ENCODE measurements around the gene LRPAP1.
A peak's percentile ranks its signal among the peaks of the same experiment; 100 is the strongest.

The LRPAP1 gene

GRCh38 chr4:3484057-3484973 lies 47.9 kb downstream of the LRPAP1 start:
- no peak for DNase-seq (ENCODE audit: low read depth)

GRCh38 chr4:3483471-3483921 lies 48.7 kb downstream of the LRPAP1 start:
- DNase-seq (ENCODE audit: low read depth), result no peak

- DNase-seq (ENCODE audit: low read depth), result no peak
Observed at GRCh38 chr4:3482707-3483106, 49.5 kb downstream of the LRPAP1 start.

- DNase-seq (ENCODE audit: low read depth), result no peak
Observed at GRCh38 chr4:3481783-3482393, 50.3 kb downstream of the LRPAP1 start.

DNA sequence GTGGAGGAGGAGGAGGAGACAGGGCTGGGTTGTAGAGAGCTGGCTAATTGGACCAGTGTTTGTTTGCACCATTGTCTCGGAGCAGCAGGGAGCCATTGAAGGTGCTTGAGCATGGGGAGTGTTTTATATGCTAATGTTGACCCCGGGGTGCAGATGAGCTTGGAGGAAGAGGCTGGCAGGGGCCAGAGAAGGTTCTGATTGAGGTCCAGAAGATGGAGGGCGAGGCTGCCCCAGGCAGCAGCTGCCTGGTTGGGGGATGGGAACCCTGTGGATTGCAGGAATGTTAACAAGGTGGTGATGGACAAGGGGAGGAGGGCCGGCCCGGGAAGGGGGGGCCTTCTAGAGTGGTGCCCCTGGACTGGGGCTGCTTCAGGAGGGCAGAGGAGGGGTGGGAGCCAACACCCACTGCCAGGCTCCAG lies 51.1 kb downstream of the LRPAP1 start:
- no peak for DNase-seq (ENCODE audit: low read depth)

- peak; percentile 58 for DNase-seq (ENCODE audit: low read depth)
Observed at GRCh38 chr4:3480528-3481112, 51.6 kb downstream of the LRPAP1 start.

DNA sequence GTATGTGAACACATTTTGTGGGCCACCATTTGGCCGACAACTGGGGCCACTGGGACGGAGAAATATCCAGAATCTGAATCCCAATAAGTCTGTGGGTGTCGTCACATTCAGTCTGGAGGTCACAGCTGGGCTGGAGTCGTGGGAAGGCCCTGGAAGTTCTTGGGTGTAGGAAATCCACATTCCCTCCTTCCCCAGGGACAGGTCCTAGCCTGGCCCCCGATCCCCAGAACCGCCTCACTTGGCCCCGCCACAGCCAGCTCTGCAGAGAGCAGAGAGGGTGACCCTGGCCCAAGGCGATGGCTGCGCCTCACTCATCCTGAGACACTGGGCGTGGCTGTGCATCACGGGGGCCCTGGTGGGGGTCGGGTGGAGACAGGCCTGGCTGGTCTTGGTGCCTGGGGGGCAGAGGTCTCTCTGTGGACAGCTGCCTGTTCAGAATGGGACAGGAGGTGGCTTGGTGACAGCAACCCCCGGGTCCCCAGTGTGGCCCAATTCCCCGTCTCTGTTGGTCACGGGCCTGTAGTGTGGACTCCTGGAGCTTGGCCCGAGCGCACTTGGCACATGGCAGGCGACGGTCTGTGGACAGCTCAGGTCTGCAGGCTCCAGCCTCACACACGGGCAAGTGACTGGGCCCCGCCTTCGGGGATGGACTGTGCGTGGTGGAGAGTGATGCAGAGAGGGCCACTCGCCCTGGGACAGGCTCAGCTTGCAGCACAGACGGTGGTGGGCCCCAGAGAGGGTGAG lies 52.7 kb downstream of the LRPAP1 start:
- no peak for DNase-seq (ENCODE audit: low read depth)

DNA sequence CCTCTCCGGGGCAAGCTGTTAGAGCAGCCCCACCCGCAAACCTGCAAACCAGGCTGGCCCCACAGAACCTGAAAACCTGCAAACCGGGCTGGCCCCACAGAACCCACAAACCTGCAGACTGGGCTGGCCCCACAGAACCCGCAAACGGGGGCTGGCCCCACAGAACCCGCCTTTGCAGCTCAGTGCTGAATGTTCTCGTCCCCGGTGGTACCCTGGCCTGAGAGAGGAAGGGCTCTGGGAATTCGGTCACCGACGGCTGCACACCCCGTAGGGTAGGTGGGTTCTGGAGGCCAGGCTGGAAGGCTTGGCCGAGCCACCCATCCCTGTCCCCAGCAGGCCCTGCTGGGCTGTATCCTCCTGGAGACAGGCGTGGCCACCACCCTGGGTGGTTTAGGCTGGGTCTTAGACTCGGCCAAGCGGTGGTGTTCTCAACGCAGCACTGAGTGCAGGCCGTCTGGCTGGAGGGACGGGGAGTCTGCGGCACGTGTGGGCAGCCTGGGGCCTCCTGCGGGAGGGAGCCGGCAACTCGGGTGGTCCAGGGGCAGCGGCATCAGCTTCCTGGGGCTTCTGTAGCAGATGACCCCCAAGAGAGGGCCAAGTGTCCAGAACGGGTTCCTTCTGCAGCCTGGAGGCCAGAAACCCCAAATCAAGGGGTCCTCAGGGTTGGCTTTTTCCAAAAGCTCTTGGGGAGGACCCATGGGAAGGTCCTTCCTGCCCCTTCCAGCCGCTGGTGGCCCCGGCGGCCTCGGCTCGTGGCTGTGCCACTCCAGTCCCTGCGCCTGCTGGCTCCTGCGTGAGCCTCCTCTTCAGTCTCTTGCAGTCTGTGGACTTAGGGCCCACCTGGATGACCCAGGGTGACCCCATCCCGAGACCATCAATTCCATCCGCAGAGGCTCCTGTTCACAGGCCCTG lies 53.5 kb downstream of the LRPAP1 start:
- no peak for DNase-seq (ENCODE audit: low read depth)

- DNase-seq (ENCODE audit: low read depth), result no peak
Observed at GRCh38 chr4:3477750-3478430, 54.3 kb downstream of the LRPAP1 start.

- no peak for DNase-seq (ENCODE audit: low read depth)
Observed at GRCh38 chr4:3476936-3477749, 55.1 kb downstream of the LRPAP1 start.

- no peak for DNase-seq (ENCODE audit: low read depth)
Observed at GRCh38 chr4:3476341-3476747, 55.9 kb downstream of the LRPAP1 start.

GRCh38 chr4:3475713-3476260 lies 56.4 kb downstream of the LRPAP1 start:
- no peak for DNase-seq (ENCODE audit: low read depth)

- no peak for DNase-seq (ENCODE audit: low read depth)
Observed at GRCh38 chr4:3475041-3475712, 57.0 kb downstream of the LRPAP1 start.

GRCh38 chr4:3473996-3474765 lies 58.0 kb downstream of the LRPAP1 start:
- no peak for DNase-seq (ENCODE audit: low read depth)

DNA sequence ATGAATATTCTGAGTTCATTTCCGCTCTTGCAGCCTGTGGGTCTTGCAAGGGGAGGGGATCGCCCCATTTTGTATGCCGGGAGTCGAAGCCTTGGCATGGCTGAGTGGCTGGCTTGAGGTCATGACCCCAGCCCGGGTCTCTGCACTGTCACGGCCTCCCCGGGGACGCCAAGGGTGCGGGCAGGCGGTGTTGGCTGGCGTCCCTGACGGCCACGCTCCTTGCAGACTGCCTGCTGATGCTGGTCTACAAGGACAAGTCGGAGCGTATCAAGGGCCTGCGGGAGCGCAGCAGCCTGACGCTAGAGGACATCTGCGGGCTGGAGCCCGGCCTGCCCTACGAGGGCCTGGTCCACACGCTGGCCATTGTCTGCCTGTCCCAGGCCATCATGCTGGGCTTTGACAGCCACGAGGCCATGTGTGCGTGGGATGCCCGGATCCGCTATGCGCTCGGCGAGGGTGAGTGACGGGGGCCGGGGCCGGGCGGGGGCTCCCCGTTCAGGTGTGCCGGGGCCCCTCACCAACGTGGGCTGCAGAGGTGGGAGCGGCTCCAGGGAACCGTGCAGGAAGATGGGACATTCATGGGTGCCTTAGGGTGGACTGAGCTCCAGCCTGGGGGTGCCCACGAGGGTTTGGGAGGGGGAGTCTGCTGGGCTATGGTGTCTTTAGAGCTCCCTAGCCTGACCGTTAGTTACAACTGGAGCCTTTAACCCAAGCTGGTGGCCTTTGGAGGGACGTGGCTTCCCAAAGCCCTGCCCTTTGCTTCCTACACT lies 58.9 kb downstream of the LRPAP1 start:
- DNase-seq (ENCODE audit: low read depth), result no peak

DNA sequence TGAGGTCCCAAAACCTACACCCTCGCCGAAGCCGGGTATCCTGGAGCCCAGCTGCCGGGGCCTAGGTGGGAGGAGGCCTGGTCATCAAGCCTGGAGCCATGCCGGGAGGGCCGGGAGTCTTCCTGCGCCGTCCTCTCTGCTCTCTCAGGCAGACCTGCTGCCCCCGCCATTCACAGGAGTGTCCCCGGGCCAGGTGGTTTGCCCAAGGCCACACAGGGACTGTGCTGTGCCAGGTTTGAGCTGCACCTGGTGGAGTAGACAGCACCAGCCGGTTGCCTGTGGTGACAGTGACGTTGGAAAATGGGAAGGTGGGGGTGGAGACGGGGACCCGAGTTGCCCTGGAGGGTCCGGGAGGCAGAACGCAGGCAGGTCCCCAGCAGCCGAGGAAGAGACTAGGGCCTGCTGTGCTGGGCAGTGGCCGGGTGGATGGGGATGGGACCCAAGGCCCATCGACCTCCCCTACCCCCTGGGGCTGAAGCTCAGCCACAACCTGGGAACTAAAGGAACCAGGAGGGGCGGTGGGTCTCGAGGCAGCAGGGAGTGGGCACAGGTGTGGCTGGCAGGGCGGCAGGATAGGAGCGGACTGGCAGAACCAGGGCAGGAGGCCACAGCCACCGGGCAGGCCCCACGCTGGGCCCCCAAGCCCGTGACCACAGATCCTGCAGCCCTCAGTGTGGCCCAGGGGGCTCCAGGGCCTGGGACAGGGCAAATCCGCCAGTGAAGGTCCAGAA lies 59.6 kb downstream of the LRPAP1 start:
- no peak for DNase-seq (ENCODE audit: low read depth)

DNA sequence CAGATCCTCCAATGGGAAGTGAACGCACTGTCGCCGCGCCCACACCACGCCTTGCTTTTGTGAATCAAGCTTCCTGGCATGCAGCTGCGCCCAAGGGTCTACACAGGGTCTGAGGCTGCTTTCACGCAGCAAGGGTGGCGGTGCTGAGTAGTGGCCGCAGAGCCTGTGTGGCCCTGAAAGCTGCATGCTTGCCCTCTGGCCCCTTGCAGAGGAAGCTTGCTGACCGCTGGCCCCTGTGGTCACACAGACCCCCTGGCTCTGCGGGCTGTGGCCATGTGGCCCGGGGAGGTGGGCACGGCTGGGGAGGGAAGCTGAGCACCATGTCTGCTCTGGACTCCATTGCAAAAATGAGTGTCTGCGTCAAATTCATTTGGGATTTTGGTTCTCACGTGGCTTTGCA lies 60.3 kb downstream of the LRPAP1 start:
- no peak for DNase-seq (ENCODE audit: low read depth)

Measured in activated T-helper 9 cell treated with anti-CD3 and anti-CD28 coated beads, Interleukin-2, amount 50 U/mL, for 16 hours (primary cell).